IMR-90 (cell line): ENCODE measurements around the gene DACH1. TPM values are rescaled to one million over a fixed set of nuclear protein-coding genes. Genes with fewer than 3 reads are reported as not detected.
A peak's percentile ranks its signal among the peaks of the same experiment; 100 is the strongest.

Experiments used
- ATAC-seq: fragments of 200-7000 bp; cut with Tn5 transposase; 2 replicates; pipeline ENCODE4 v1.9.1; 2020; ENCODE audit warnings: low read depth, mild to moderate bottlenecking, moderate library complexity
- BruUV-seq: library from RNA; stranded (reverse); fragments of 400-500 nt; replicated peaks from 2 replicates; lab custom pipeline; 2021; lab: Mats Ljungman, UMichigan
- CTCF ChIA-PET: fragments of 300-600 bp; formaldehyde crosslinking; extraction: SDS; loops from one replicate; lab custom pipeline; 2021; ENCODE audit warnings: antibody characterized with exemption; lab: Yijun Ruan, JAX
- POLR2A ChIA-PET: fragments of 300-600 bp; sonication (Branson Sonifier 250); formaldehyde crosslinking; loops from one replicate; lab custom pipeline; 2022; ENCODE audit warnings: antibody characterized with exemption; ENCODE audit not compliant: unreplicated experiment; lab: Charles Lee
- DNase-seq: peaks from one replicate; pipeline ENCODE4 v3.0.0; 2013
- H2AFZ ChIP-seq: replicated peaks from 2 replicates; pipeline ENCODE3; 2013; ENCODE audit warnings: low read length, mild to moderate bottlenecking; ENCODE audit not compliant: poor library complexity
- H2AK5ac ChIP-seq: 2 replicates; pipeline ENCODE4 v1.6.1; 2013; ENCODE audit warnings: low read depth, low read length, inconsistent platforms
- H2AK9ac ChIP-seq: replicated peaks from 2 replicates; pipeline ENCODE3; 2013; ENCODE audit warnings: mild to moderate bottlenecking, low read depth, low read length, moderate library complexity; ENCODE audit not compliant: poor library complexity
- H2BK120ac ChIP-seq: 2 replicates; pipeline ENCODE4 v1.6.1; 2013; ENCODE audit warnings: low read depth, low read length, inconsistent platforms
- H2BK15ac ChIP-seq: 3 replicates; pipeline ENCODE4 v1.6.1; 2013; ENCODE audit warnings: low read depth, low read length, inconsistent platforms
- H2BK20ac ChIP-seq: 2 replicates; pipeline ENCODE4 v1.6.1; 2013; ENCODE audit warnings: low read depth, mild to moderate bottlenecking, inconsistent platforms, low read length, moderate library complexity
- H2BK5ac ChIP-seq: 2 replicates; pipeline ENCODE4 v1.6.1; 2013; ENCODE audit warnings: mild to moderate bottlenecking, low read depth, low read length, inconsistent platforms; ENCODE audit not compliant: poor library complexity, severe bottlenecking
- H3K14ac ChIP-seq: replicated peaks from 2 replicates; pipeline ENCODE4 v1.6.1; 2013; ENCODE audit warnings: low read depth, low read length, inconsistent platforms
- H3K18ac ChIP-seq: 2 replicates; pipeline ENCODE4 v1.6.1; 2013; ENCODE audit warnings: low read depth, low read length, control low read depth
- H3K23ac ChIP-seq: 2 replicates; pipeline ENCODE4 v1.6.1; 2013; ENCODE audit warnings: low read depth, low read length, inconsistent platforms
- H3K27ac ChIP-seq: 2 replicates; pipeline ENCODE4 v1.5.1; 2013; ENCODE audit warnings: mild to moderate bottlenecking, control low read depth, low read length; ENCODE audit not compliant: insufficient read depth
- H3K27me3 ChIP-seq: 2 replicates; pipeline ENCODE4 v1.6.1; 2013; ENCODE audit warnings: low read length; ENCODE audit not compliant: control insufficient read depth, insufficient read depth
- H3K36me3 ChIP-seq: 2 replicates; pipeline ENCODE4 v1.6.1; 2013; ENCODE audit warnings: low read length, mixed read lengths; ENCODE audit not compliant: control insufficient read depth, insufficient read depth
- H3K4ac ChIP-seq: 2 replicates; pipeline ENCODE4 v1.6.1; 2013; ENCODE audit warnings: low read depth, low read length, inconsistent platforms
- H3K4me1 ChIP-seq: 2 replicates; pipeline ENCODE4 v1.6.1; 2013; ENCODE audit warnings: low read length, mixed read lengths; ENCODE audit not compliant: control insufficient read depth, insufficient read depth
- H3K4me2 ChIP-seq: 2 replicates; pipeline ENCODE4 v1.6.1; 2013; ENCODE audit warnings: low read depth, mild to moderate bottlenecking, control low read depth, low read length, moderate library complexity
- H3K4me3 ChIP-seq: 2 replicates; pipeline ENCODE4 v1.5.1; 2013; ENCODE audit warnings: low read depth, mild to moderate bottlenecking, control low read depth, low read length, moderate library complexity; ENCODE audit not compliant: insufficient read depth
- H3K56ac ChIP-seq: 2 replicates; pipeline ENCODE4 v1.6.1; 2013; ENCODE audit warnings: low read length, inconsistent platforms; ENCODE audit not compliant: insufficient read depth; ENCODE audit errors: extremely low read depth
- H3K79me1 ChIP-seq, 2 experiments: 2 replicates each; pipeline ENCODE4 v1.6.1; 2013; ENCODE audit warnings: low read length in 2 of 2, inconsistent platforms in 1 of 2, low read depth in 1 of 2
- H3K9ac ChIP-seq: 2 replicates; pipeline ENCODE4 v1.6.1; 2013; ENCODE audit warnings: low read depth, low read length, control low read depth
- H3K9me1 ChIP-seq: 2 replicates; pipeline ENCODE4 v1.6.1; 2013; ENCODE audit warnings: low read length, inconsistent platforms; ENCODE audit not compliant: insufficient read depth
- H3K9me3 ChIP-seq: 2 replicates; pipeline ENCODE4 v1.6.1; 2013; ENCODE audit warnings: low read length; ENCODE audit not compliant: control insufficient read depth, insufficient read depth
- H4K20me1 ChIP-seq: 2 replicates; pipeline ENCODE4 v1.6.1; 2013; ENCODE audit warnings: low read length, inconsistent platforms; ENCODE audit not compliant: insufficient read depth
- H4K5ac ChIP-seq: 2 replicates; pipeline ENCODE4 v1.6.1; 2013; ENCODE audit warnings: mild to moderate bottlenecking, low read depth, low read length, control low read depth
- H4K8ac ChIP-seq, 2 experiments: 2 replicates each; pipeline ENCODE4 v1.6.1; 2013; ENCODE audit warnings: low read depth in 2 of 2, low read length in 2 of 2, control low read depth in 1 of 2, inconsistent platforms in 1 of 2
- H4K91ac ChIP-seq: 2 replicates; pipeline ENCODE4 v1.6.1; 2013; ENCODE audit warnings: low read depth, low read length, inconsistent platforms; ENCODE audit not compliant: insufficient read depth
- BHLHE40 ChIP-seq: fragments of 150-350 bp; IDR thresholded peaks from 2 replicates; pipeline ENCODE4 v1.6.1; 2016; ENCODE audit warnings: mild to moderate bottlenecking, low read depth, low read length
- CEBPB ChIP-seq: IDR thresholded peaks from 2 replicates; pipeline ENCODE4 v1.6.1; 2012; ENCODE audit warnings: low read depth, low read length, improper control_type of control experiment
- CHD1 ChIP-seq: IDR thresholded peaks from 2 replicates; pipeline ENCODE4 v1.6.1; 2012; ENCODE audit warnings: low read depth, low read length, improper control_type of control experiment
- ELK1 ChIP-seq: fragments of 150-350 bp; IDR thresholded peaks from 2 replicates; pipeline ENCODE4 v1.6.1; 2016; ENCODE audit warnings: low read depth, mild to moderate bottlenecking, low read length, moderate library complexity, borderline replicate concordance
- MAFK ChIP-seq: IDR thresholded peaks from 2 replicates; pipeline ENCODE4 v1.6.1; 2012; ENCODE audit warnings: low read depth, low read length, improper control_type of control experiment
- MXI1 ChIP-seq: IDR thresholded peaks from 2 replicates; pipeline ENCODE4 v1.6.1; 2012; ENCODE audit warnings: low read depth, mild to moderate bottlenecking, low read length, moderate library complexity, borderline replicate concordance
- RAD21 ChIP-seq: IDR thresholded peaks from 2 replicates; pipeline ENCODE4 v1.6.1; 2012; ENCODE audit warnings: low read length, improper control_type of control experiment
- RCOR1 ChIP-seq: IDR thresholded peaks from 2 replicates; pipeline ENCODE4 v1.6.1; 2012; ENCODE audit warnings: mild to moderate bottlenecking, low read length, improper control_type of control experiment; ENCODE audit not compliant: insufficient replicate concordance
- SMC3 ChIP-seq: fragments of 150-350 bp; IDR thresholded peaks from 2 replicates; pipeline ENCODE4 v1.6.1; 2016; ENCODE audit warnings: low read depth, mild to moderate bottlenecking, antibody characterized with exemption, low read length, moderate library complexity
- dilution Hi-C: fragments of 300-500 bp; cut with HindIII; formaldehyde crosslinking; loops from one replicate; pipeline ENCODE4 v1.14.3; 2018; ENCODE audit warnings: low sequenced_read_pairs; ENCODE audit not compliant: unreplicated experiment
- in situ Hi-C: fragments of 300-500 bp; cut with MboI; formaldehyde crosslinking; loops from 3 replicates; pipeline ENCODE4 v1.14.3; 2019; ENCODE audit warnings: low sequenced_read_pairs, inconsistent platforms, mixed read lengths
- intact Hi-C: fragments of 100-400 bp; cut with micrococcal nuclease; formaldehyde crosslinking; loops from 2 replicates; pipeline ENCODE4 v1.10.0; 2022
- polyA plus RNA-seq, 3 experiments: library from polyadenylated mRNA; depleted of rRNA; stranded (reverse); fragments of >200 nt; gene quantifications; 2 replicates each; pipeline ENCODE4 v1.2.3, GENCODE V29; 2012; ENCODE audit warnings: low replicate concordance in 1 of 3
- total RNA-seq: library from RNA; depleted of rRNA; stranded (reverse); fragments of >200 nt; gene quantifications from 2 replicates; pipeline ENCODE4 v1.2.3, GENCODE V29; 2012

Gene DACH1
- total and polyA plus RNA-seq, 2 of the 4 experiments (the other 2 are of a cell fraction) = not detected

- no peaks in the 10 kb centered on the region for H4K20me1 ChIP-seq
- no peak overlapping the region for H2BK5ac ChIP-seq
- H2AK9ac ChIP-seq = no peak overlapping the region
- no peak overlapping the region for H2BK20ac ChIP-seq
- H3K14ac ChIP-seq = no peak overlapping the region
- H2BK120ac ChIP-seq = no peak overlapping the region
- H2BK15ac ChIP-seq = no peak overlapping the region
- H3K4ac ChIP-seq = no peak overlapping the region
- no peak overlapping the region for H4K91ac ChIP-seq
- ChIA-PET CTCF (no interaction called here), POLR2A (no interaction called here)
- BruUV-seq = no TSS peak
- H3K27ac ChIP-seq = no peak overlapping the region
- ATAC-seq (no peak; the same call in 1 of the 2 replicates), DNase-seq (peak; percentile 0)
- no peaks in the 10 kb centered on the region for H3K79me1 ChIP-seq
- intact Hi-C loops = no loop called here
- dilution Hi-C loops = no loop called here
- H3K56ac ChIP-seq = no peak overlapping the region
- no peaks in the 10 kb centered on the region for H3K4me1 ChIP-seq
- H2AK5ac ChIP-seq = no peak overlapping the region
- H2AFZ ChIP-seq = no peak overlapping the region
- in situ Hi-C loops = no loop called here
- H3K9me1 ChIP-seq = no peaks in the 10 kb centered on the region
- H3K9me3 ChIP-seq = no peaks in the 10 kb centered on the region
- H3K4me2 ChIP-seq = no peak overlapping the region
- no peak overlapping the region for H3K18ac ChIP-seq
- H4K8ac ChIP-seq = no peak overlapping the region
- no peak overlapping the region for H3K4me3 ChIP-seq
- no peaks in the 10 kb centered on the region for H3K27me3 ChIP-seq
- no peak for TF ChIP-seq RCOR1
- no peak for TF ChIP-seq CEBPB
- TF ChIP-seq ELK1 = no peak
- no peak for TF ChIP-seq BHLHE40
- no peak for TF ChIP-seq RAD21
- no peak for TF ChIP-seq SMC3
- no peak for TF ChIP-seq MXI1
- TF ChIP-seq MAFK = no peak
- TF ChIP-seq CHD1 = no peak
- H3K36me3 ChIP-seq = no peaks in the 10 kb centered on the region
- no peak overlapping the region for H4K5ac ChIP-seq
- no peak overlapping the region for H3K23ac ChIP-seq
- H3K9ac ChIP-seq = no peak overlapping the region
These were observed 449.8 kb downstream of the DACH1 start for GRCh38 chr13:71417205-71417604.
